Measurements from ENCODE around the gene SH3PXD2A. TPM values are rescaled to one million over a fixed set of nuclear protein-coding genes. Genes with fewer than 3 reads are reported as not detected.

Gene SH3PXD2A
- total and polyA plus RNA-seq, 10 of the 15 experiments (the other 5 are each of a cell fraction or from before 2014, with no cell fraction given) = 0.63 to 14.0 (median 4.4) TPM

DNA sequence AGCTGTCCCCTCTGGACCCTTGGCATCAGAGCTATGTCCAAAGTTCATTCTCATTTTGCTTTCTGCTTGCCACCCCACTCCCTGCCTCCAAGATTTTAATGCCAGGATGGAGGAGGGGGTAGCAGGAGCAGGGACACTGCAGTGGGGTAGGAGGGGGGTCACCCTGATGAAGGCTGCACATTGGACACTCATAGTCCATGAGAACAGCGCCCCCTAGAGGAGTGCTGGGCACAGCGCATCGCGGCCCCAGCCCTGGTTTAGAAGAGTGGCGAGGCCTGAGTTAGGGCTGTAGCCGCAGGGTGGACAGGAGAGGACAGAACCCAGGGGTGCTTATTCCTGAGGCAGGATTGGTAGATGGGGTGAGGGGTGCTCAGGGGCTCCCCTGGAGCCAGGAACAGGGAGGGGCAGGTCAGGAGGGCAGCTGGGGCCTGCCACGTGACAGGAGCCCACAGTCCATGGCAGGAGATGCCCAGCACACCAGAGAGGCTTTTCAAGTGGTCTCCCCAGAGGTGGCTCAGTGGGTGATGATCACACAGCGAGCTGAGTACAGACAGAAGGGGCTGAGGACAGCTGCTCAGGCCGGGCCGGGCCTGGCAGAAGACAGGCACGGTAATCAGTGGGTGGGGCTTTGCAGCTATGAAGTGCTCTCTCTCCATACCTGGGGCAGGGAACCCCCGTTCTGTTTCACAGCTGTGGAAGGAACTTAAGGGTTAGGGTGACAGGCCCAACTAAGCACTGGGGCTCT, 290.4 kb downstream of the SH3PXD2A start (continued):
- TF ChIP-seq YBX1 (IDR thresholded peaks at IDR 0.05) (no peak), TCF12 (IDR thresholded peaks at IDR 0.05; ENCODE audit: low read depth, low read length) (no peak), SP1 (IDR thresholded peaks at IDR 0.05; ENCODE audit: low read depth, low read length) (no peak), MYB (IDR thresholded peaks at IDR 0.05; ENCODE audit: borderline replicate concordance, low read depth, low read length) (no peak), JUNB (IDR thresholded peaks at IDR 0.05) (no peak), GABPA (IDR thresholded peaks at IDR 0.05; ENCODE audit: low read depth) (no peak), SMARCA5 (IDR thresholded peaks at IDR 0.05) (no peak), HDGF (IDR thresholded peaks at IDR 0.05) (no peak), SMC3 (IDR thresholded peaks at IDR 0.05; ENCODE audit: borderline replicate concordance, low read length) (peak; percentile 16; the same call in 1 of the 2 replicates), MEF2A (IDR thresholded peaks at IDR 0.05; ENCODE audit: insufficient read depth, low read depth, low read length) (no peak), RAD21 (IDR thresholded peaks at IDR 0.05; ENCODE audit: insufficient read depth, low read depth, low read length) (peak; percentile 44), IKZF1 (conservative IDR thresholded peaks at IDR 0.05) (no peak), EZH2 (IDR thresholded peaks at IDR 0.05; ENCODE audit: borderline replicate concordance, control insufficient read depth, low read depth, low read length) (no peak), RBBP5 (conservative IDR thresholded peaks at IDR 0.05) (no peak)
- TF ChIP-seq, protein P1, sequence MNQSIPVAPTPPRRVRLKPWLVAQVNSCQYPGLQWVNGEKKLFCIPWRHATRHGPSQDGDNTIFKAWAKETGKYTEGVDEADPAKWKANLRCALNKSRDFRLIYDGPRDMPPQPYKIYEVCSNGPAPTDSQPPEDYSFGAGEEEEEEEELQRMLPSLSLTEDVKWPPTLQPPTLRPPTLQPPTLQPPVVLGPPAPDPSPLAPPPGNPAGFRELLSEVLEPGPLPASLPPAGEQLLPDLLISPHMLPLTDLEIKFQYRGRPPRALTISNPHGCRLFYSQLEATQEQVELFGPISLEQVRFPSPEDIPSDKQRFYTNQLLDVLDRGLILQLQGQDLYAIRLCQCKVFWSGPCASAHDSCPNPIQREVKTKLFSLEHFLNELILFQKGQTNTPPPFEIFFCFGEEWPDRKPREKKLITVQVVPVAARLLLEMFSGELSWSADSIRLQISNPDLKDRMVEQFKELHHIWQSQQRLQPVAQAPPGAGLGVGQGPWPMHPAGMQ (IDR thresholded peaks at IDR 0.05; ENCODE audit: borderline replicate concordance) = no peak
- TF ChIP-seq, protein P2, sequence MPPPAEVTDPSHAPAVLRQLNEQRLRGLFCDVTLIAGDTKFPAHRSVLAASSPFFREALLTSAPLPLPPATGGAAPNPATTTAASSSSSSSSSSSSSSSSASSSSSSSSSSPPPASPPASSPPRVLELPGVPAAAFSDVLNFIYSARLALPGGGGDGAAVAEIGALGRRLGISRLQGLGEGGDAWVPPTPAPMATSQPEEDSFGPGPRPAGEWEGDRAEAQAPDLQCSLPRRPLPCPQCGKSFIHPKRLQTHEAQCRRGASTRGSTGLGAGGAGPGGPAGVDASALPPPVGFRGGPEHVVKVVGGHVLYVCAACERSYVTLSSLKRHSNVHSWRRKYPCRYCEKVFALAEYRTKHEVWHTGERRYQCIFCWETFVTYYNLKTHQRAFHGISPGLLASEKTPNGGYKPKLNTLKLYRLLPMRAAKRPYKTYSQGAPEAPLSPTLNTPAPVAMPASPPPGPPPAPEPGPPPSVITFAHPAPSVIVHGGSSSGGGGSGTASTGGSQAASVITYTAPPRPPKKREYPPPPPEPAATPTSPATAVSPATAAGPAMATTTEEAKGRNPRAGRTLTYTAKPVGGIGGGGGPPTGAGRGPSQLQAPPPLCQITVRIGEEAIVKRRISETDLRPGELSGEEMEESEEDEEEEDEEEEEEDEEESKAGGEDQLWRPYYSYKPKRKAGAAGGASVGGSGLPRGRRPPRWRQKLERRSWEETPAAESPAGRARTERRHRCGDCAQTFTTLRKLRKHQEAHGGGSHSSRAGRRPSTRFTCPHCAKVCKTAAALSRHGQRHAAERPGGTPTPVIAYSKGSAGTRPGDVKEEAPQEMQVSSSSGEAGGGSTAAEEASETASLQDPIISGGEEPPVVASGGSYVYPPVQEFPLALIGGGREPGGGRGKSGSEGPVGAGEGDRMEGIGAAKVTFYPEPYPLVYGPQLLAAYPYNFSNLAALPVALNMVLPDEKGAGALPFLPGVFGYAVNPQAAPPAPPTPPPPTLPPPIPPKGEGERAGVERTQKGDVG (CRISPR knock-in tag; IDR thresholded peaks at IDR 0.05) = no peak

Data from GM12878 (cell line).